Measurements from ENCODE around the gene GSPT1. TPM values are rescaled to one million over a fixed set of nuclear protein-coding genes. Genes with fewer than 3 reads are reported as not detected.

The GSPT1 gene
- polyA plus RNA-seq, 2 of the 4 experiments (the other 2 are of a cell fraction) = 163 to 215 TPM

- H3K4me1 ChIP-seq = peaks cover 7% of the 10 kb centered on the region; the same call in 1 of the 3 replicates
- TF ChIP-seq SMC3 (IDR thresholded peaks at IDR 0.05) = no peak
- TF ChIP-seq FOXS1 (CRISPR knock-in tag; IDR thresholded peaks at IDR 0.05) = no peak
- TF ChIP-seq FOSB (CRISPR knock-in tag; IDR thresholded peaks at IDR 0.05) = no peak
- no peak for TF ChIP-seq ZNF302 (CRISPR knock-in tag; IDR thresholded peaks at IDR 0.05)
- no peak for TF ChIP-seq RARB (CRISPR knock-in tag; IDR thresholded peaks at IDR 0.05)
- DNase-seq (ENCODE audit: low read depth in 1 of 2, low spot score in 1 of 2) (no peak), FAIRE-seq (no peak), ATAC-seq (no peak)
- H3K4me2 ChIP-seq = no peak overlapping the region
- POLR2A ChIA-PET = no interaction called here
- WGBS (ENCODE audit: missing lambda C conversion rate) = 92% methylated on average over 2 of the region's 2 CpGs
- H3K27ac ChIP-seq = no peak overlapping the region
- H3K9me3 ChIP-seq = no peaks in the 10 kb centered on the region
- CTCF ChIA-PET = interaction anchor here (1.5 kb wide), 1 partner anchor 18 kb away, joined by 4 read pairs; no protein-coding TSS in a partner anchor
- H3K4me3 ChIP-seq = no peak overlapping the region
These were observed 22.2 kb downstream of the GSPT1 start for GRCh38 chr16:11893571-11893970.

DNA sequence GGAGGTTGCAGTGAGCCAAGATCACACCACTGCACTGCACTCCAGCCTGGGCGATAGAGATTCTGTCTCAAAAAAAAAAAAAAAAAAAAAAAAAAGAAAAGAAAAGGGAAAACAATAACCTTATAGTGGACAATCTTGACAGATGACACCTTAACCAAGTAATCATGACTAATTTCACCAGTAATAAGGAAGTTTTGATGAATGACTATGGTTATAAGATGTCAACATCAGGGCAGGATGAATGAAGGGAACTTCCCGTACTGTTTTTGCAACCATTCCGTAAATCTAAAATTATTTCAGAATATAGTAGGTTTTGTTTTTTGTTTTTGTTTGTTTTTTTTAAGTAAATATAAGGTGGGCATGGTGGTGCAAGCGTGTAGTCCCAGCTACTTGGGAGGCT lies 23.0 kb downstream of the GSPT1 start:
- ATAC-seq = no peak
- no peak for FAIRE-seq
- Histone ChIP-seq H3K4me1 (peaks cover 7% of the 10 kb centered on the region; the same call in 1 of the 3 replicates), H3K9me3 (no peaks in the 10 kb centered on the region), H3K4me3 (no peak overlapping the region), H3K27ac (no peak overlapping the region), H3K4me2 (no peak overlapping the region)
- TF ChIP-seq JUN (IDR thresholded peaks at IDR 0.05) (no peak), HDAC2 (IDR thresholded peaks at IDR 0.05) (no peak), POLR2A (IDR thresholded peaks at IDR 0.05; ENCODE audit: low read length) (no peak), SREBF2 (IDR thresholded peaks at IDR 0.05) (no peak), NFE2L2 (conservative IDR thresholded peaks at IDR 0.05; ENCODE audit: low read length) (no peak), NR3C1 (IDR thresholded peaks at IDR 0.05) (no peak), FOXS1 (CRISPR knock-in tag; IDR thresholded peaks at IDR 0.05) (no peak), ZC3H11A (IDR thresholded peaks at IDR 0.05) (no peak)
- TF ChIP-seq, protein P1, sequence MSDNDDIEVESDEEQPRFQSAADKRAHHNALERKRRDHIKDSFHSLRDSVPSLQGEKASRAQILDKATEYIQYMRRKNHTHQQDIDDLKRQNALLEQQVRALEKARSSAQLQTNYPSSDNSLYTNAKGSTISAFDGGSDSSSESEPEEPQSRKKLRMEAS (IDR thresholded peaks at IDR 0.05) = no peak
- POLR2A ChIA-PET = no interaction called here
- no peak for DNase-seq (ENCODE audit: low read depth in 1 of 2, low spot score in 1 of 2)
- WGBS (ENCODE audit: missing lambda C conversion rate) = 89% methylated on average over 4 of the region's 4 CpGs
- CTCF ChIA-PET = no interaction called here

DNA sequence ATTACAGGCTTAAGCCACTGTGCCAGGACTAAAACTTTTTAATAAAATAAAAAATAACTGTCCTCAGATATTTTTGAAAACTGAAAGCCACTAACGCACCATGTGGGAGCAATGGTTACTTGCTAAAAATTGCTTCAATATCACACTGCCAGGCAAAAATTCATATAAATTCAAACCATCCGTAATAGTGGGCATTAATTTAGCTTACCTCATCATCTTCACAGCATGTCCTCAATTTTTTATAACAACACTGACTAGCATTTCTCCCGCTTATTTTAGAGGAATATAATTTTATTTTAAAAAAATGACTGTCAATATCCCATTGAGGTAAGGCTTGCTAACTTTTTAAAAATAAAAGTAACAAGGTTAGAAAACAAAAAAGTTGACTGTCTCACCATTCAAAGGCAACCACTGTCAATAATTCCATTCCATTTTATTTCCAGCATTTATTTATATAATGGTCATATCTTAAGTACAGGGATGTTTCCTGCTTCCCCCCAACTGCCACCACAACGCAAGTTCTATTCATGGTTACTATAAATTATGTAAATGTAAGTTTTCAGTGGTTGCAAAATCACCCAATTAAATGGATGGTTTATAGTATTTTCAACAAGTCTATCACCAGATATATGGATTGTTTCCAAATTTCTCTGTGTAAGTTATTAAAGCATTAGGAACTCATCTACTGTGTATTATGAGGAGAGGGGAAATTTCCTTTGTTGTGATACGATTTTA lies 25.4 kb downstream of the GSPT1 start:
- WGBS (ENCODE audit: missing lambda C conversion rate) = 93% methylated on average over 5 of the region's 5 CpGs
- TF ChIP-seq CHD4 (IDR thresholded peaks at IDR 0.05; ENCODE audit: borderline replicate concordance) (no peak), BHLHE40 (IDR thresholded peaks at IDR 0.05; ENCODE audit: low read depth, low read length) (no peak), HOXB13 (CRISPR knock-in tag; IDR thresholded peaks at IDR 0.05; ENCODE audit: low read depth) (no peak), HOXA7 (CRISPR knock-in tag; IDR thresholded peaks at IDR 0.05) (no peak), PHF8 (IDR thresholded peaks at IDR 0.05; ENCODE audit: borderline replicate concordance, low read depth) (no peak), JUNB (IDR thresholded peaks at IDR 0.05) (no peak), TP53 (CRISPR knock-in tag; IDR thresholded peaks at IDR 0.05) (no peak), PBX3 (IDR thresholded peaks at IDR 0.05) (no peak), SREBF2 (IDR thresholded peaks at IDR 0.05) (no peak), CBX8 (IDR thresholded peaks at IDR 0.05) (no peak), RCOR1 (IDR thresholded peaks at IDR 0.05; ENCODE audit: low read depth, low read length) (no peak), E2F6 (IDR thresholded peaks at IDR 0.05; ENCODE audit: borderline replicate concordance, low read depth) (no peak), ZFP36 (IDR thresholded peaks at IDR 0.05; ENCODE audit: borderline replicate concordance, partially characterized antibody) (no peak), ZC3H11A (IDR thresholded peaks at IDR 0.05) (no peak), SMC3 (IDR thresholded peaks at IDR 0.05) (no peak)
- TF ChIP-seq, protein P2, sequence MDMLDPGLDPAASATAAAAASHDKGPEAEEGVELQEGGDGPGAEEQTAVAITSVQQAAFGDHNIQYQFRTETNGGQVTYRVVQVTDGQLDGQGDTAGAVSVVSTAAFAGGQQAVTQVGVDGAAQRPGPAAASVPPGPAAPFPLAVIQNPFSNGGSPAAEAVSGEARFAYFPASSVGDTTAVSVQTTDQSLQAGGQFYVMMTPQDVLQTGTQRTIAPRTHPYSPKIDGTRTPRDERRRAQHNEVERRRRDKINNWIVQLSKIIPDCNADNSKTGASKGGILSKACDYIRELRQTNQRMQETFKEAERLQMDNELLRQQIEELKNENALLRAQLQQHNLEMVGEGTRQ (IDR thresholded peaks at IDR 0.05) = no peak
- no peaks in the 10 kb centered on the region for H3K4me1 ChIP-seq
- H3K27ac ChIP-seq = no peak overlapping the region
- H3K4me3 ChIP-seq = no peak overlapping the region
- ATAC-seq (no peak), DNase-seq (ENCODE audit: low read depth in 1 of 2, low spot score in 1 of 2) (no peak), FAIRE-seq (no peak)
- ChIA-PET CTCF (no interaction called here), POLR2A (no interaction called here)
- H3K9me3 ChIP-seq = no peaks in the 10 kb centered on the region
- H3K4me2 ChIP-seq = no peak overlapping the region
